ENCODE data around the gene TPM2. TPM values are rescaled to one million over a fixed set of nuclear protein-coding genes. Genes with fewer than 3 reads are reported as not detected.
A peak's percentile ranks its signal among the peaks of the same experiment; 100 is the strongest.

TPM2 gene
- total and polyA plus RNA-seq, 9 of the 15 experiments (the other 6 are each of a cell fraction or from before 2014, with no cell fraction given) = 0.28 to 16.1 (median 4.5) TPM

GRCh38 chr9:35728041-35728971, 38.6 kb upstream of the TPM2 start (continued):
- TF ChIP-seq CLOCK (CRISPR knock-in tag; IDR thresholded peaks at IDR 0.05; ENCODE audit: borderline replicate concordance) (no peak), ATF3 (IDR thresholded peaks at IDR 0.05) (no peak), ATF3 (CRISPR knock-in tag; conservative IDR thresholded peaks at IDR 0.05) (no peak), SMARCC2 (IDR thresholded peaks at IDR 0.05; ENCODE audit: low read depth) (peak; percentile 53; the same call in 1 of the 2 replicates), TSHZ1 (CRISPR knock-in tag; IDR thresholded peaks at IDR 0.05) (no peak), JUN (IDR thresholded peaks at IDR 0.05; ENCODE audit: borderline replicate concordance, low read depth, low read length) (peak; percentile 21; the same call in 1 of the 2 replicates), JUN (CRISPR knock-in tag; IDR thresholded peaks at IDR 0.05; ENCODE audit: borderline replicate concordance) (no peak), ZBTB34 (CRISPR knock-in tag; IDR thresholded peaks at IDR 0.05) (no peak), POLR2H (tag; IDR thresholded peaks at IDR 0.05; ENCODE audit: low read depth) (peak; percentile 78), BDP1 (IDR thresholded peaks at IDR 0.05; ENCODE audit: insufficient read depth, insufficient read length) (no peak), ZNF696 (CRISPR knock-in tag; conservative IDR thresholded peaks at IDR 0.05) (no peak), ARID2 (IDR thresholded peaks at IDR 0.05) (no peak), RAD21 (CRISPR knock-in tag; conservative IDR thresholded peaks at IDR 0.05 in 1 of 2, IDR thresholded peaks at IDR 0.05 in 1 of 2) (no peak)
- TF ChIP-seq, protein P1, sequence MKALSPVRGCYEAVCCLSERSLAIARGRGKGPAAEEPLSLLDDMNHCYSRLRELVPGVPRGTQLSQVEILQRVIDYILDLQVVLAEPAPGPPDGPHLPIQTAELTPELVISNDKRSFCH (CRISPR knock-in tag; IDR thresholded peaks at IDR 0.05) = no peak
- TF ChIP-seq, protein P1 (tag; IDR thresholded peaks at IDR 0.05) = 0 out of 2 replicates have a peak, but pooled peaks have one; percentile 13
